HFFc6 (cell line): ENCODE results near the gene HOXD10. TPM values are rescaled to one million over a fixed set of nuclear protein-coding genes. Genes with fewer than 3 reads are reported as not detected.

Source experiments
- DNase-seq: peaks from one replicate; pipeline ENCODE4 v3.0.0-alpha.2; 2018
- H3K27ac Mint-ChIP-seq: 2 replicates; pipeline ENCODE4 v1.8.0; 2020; ENCODE audit warnings: mild to moderate bottlenecking, mixed read lengths
- H3K27me3 Mint-ChIP-seq: 2 replicates; pipeline ENCODE4 v1.8.0; 2021; ENCODE audit warnings: mild to moderate bottlenecking, moderate library complexity, mixed read lengths; ENCODE audit not compliant: insufficient read depth
- H3K36me3 Mint-ChIP-seq: 2 replicates; pipeline ENCODE4 v1.8.0; 2021; ENCODE audit warnings: low read depth, mixed read lengths
- H3K4me1 Mint-ChIP-seq: 2 replicates; pipeline ENCODE4 v1.8.0; 2020; ENCODE audit warnings: low read depth, mixed read lengths
- H3K4me3 Mint-ChIP-seq: 2 replicates; pipeline ENCODE4 v1.8.0; 2020; ENCODE audit warnings: mild to moderate bottlenecking, moderate library complexity, mixed read lengths
- H3K9me3 Mint-ChIP-seq: 2 replicates; pipeline ENCODE4 v1.8.0; 2020; ENCODE audit warnings: mild to moderate bottlenecking, mixed read lengths
- CTCF ChIP-seq: fragments of 200-600 bp; sonication (generic); IDR thresholded peaks from 2 replicates; pipeline ENCODE4 v1.5.0; 2021; ENCODE audit warnings: antibody characterized with exemption, mild to moderate bottlenecking
- total RNA-seq, 6 experiments: library from RNA; stranded (reverse); fragmentation: NEBNext Ultra II Directional; extraction: Animal tissue kit (Norgen Biotek cat#: 25700); gene quantifications; 2 replicates in 1 of 6; 3 replicates in 5 of 6; pipeline ENCODE4 v1.2.3, GENCODE V29; 2021

Gene HOXD10
- total RNA-seq, 6 experiments from 2014 or later, result 10.9 to 14.5 (median 12.8) TPM

- Mint-ChIP-seq H3K4me3 (peak overlapping the region; percentile 83), H3K9me3 (no peaks in the 10 kb centered on the region), H3K27me3 (peaks cover 13% of the 10 kb centered on the region), H3K27ac (peak overlapping the region; percentile 77), H3K4me1 (peaks cover 40% of the 10 kb centered on the region), H3K36me3 (peaks cover 6% of the 10 kb centered on the region)
- no peak for DNase-seq
- TF ChIP-seq CTCF, result no peak
Observed at GRCh38 chr2:176105730-176106580, 10.6 kb upstream of the HOXD10 start.

GRCh38 chr2:176106581-176107539 lies 9.7 kb upstream of the HOXD10 start, which contains the start of gene HOXD11:
HOXD11 (plus strand) TSS chr2:176107280; CDS start chr2:176107356, 76 bp downstream.
- H3K4me3 Mint-ChIP-seq, result peak within 1 kb of the TSS; percentile 88
- peaks cover 40% of the 10 kb centered on the region for H3K4me1 Mint-ChIP-seq
- peak within 1 kb of the TSS; percentile 77 for H3K27ac Mint-ChIP-seq
- H3K36me3 Mint-ChIP-seq, result peaks cover 6% of the 10 kb centered on the region
- H3K27me3 Mint-ChIP-seq, result peaks cover 11% of the 10 kb centered on the region
- DNase-seq, result peak; percentile 43
- no peak; the same call in 1 of the 2 replicates for TF ChIP-seq CTCF
- no peaks in the 10 kb centered on the region for H3K9me3 Mint-ChIP-seq

- H3K9me3 Mint-ChIP-seq, result no peaks in the 10 kb centered on the region
- H3K27me3 Mint-ChIP-seq, result peaks cover 11% of the 10 kb centered on the region
- peaks cover 6% of the 10 kb centered on the region for H3K36me3 Mint-ChIP-seq
- TF ChIP-seq CTCF, result no peak
- DNase-seq, result no peak
- H3K27ac Mint-ChIP-seq, result no peak overlapping the region
- no peak overlapping the region for H3K4me3 Mint-ChIP-seq
- peaks cover 40% of the 10 kb centered on the region for H3K4me1 Mint-ChIP-seq
Observed at GRCh38 chr2:176107731-176108181, 8.8 kb upstream of the HOXD10 start.

GRCh38 chr2:176109192-176109901 lies 7.2 kb upstream of the HOXD10 start:
- peak; percentile 24; the same call in 1 of the 2 replicates for TF ChIP-seq CTCF
- no peak for DNase-seq
- Mint-ChIP-seq H3K27ac (no peak overlapping the region), H3K4me1 (peaks cover 25% of the 10 kb centered on the region), H3K4me3 (peak overlapping the region; percentile 22; the same call in 1 of the 2 replicates), H3K36me3 (peaks cover 6% of the 10 kb centered on the region), H3K9me3 (no peaks in the 10 kb centered on the region), H3K27me3 (peaks cover 11% of the 10 kb centered on the region)

- H3K27me3 Mint-ChIP-seq, result peaks cover 9% of the 10 kb centered on the region
- H3K4me1 Mint-ChIP-seq, result peaks cover 23% of the 10 kb centered on the region
- no peak for TF ChIP-seq CTCF
- no peaks in the 10 kb centered on the region for H3K9me3 Mint-ChIP-seq
- DNase-seq, result no peak
- H3K36me3 Mint-ChIP-seq, result peaks cover 6% of the 10 kb centered on the region
- H3K27ac Mint-ChIP-seq, result no peak overlapping the region
- no peak overlapping the region for H3K4me3 Mint-ChIP-seq
Observed at GRCh38 chr2:176109946-176110345, 6.6 kb upstream of the HOXD10 start.
